Endodermal cell (in vitro differentiated cells): Measurements from ENCODE around the gene HIPK1. TPM values are rescaled to one million over a fixed set of nuclear protein-coding genes. Genes with fewer than 3 reads are reported as not detected.

Experiments
- DNase-seq: peaks from one replicate; pipeline ENCODE4 v3.0.0-alpha.2; 2017
- H3K27ac ChIP-seq: 2 replicates; pipeline ENCODE4 v1.5.1; 2013; ENCODE audit warnings: mild to moderate bottlenecking, low read depth, low read length, moderate library complexity
- H3K27me3 ChIP-seq: 2 replicates; pipeline ENCODE4 v1.6.1; 2013; ENCODE audit warnings: mild to moderate bottlenecking, low read length, moderate library complexity; ENCODE audit not compliant: insufficient read depth, control insufficient read depth, poor library complexity, severe bottlenecking
- H3K36me3 ChIP-seq: 2 replicates; pipeline ENCODE4 v1.7.0; 2013; ENCODE audit warnings: mild to moderate bottlenecking, low read length, moderate library complexity; ENCODE audit not compliant: control insufficient read depth, insufficient read depth
- H3K4me1 ChIP-seq: one replicate; pipeline ENCODE4 v1.7.0; 2013; ENCODE audit warnings: low read length; ENCODE audit not compliant: control insufficient read depth, insufficient read depth
- H3K4me3 ChIP-seq: 2 replicates; pipeline ENCODE4 v1.5.1; 2013; ENCODE audit warnings: mild to moderate bottlenecking, low read length, moderate library complexity
- H3K9ac ChIP-seq: 2 replicates; pipeline ENCODE4 v1.6.1; 2013; ENCODE audit warnings: mild to moderate bottlenecking, low read length, moderate library complexity; ENCODE audit not compliant: poor library complexity, severe bottlenecking; ENCODE audit errors: extremely low read depth
- H3K9me3 ChIP-seq: 2 replicates; pipeline ENCODE4 v1.6.1; 2013; ENCODE audit warnings: mild to moderate bottlenecking, low read length, moderate library complexity; ENCODE audit not compliant: control insufficient read depth
- H3K27ac Mint-ChIP-seq: 2 replicates; pipeline ENCODE4 v1.8.0; 2020; ENCODE audit warnings: mixed read lengths
- H3K27me3 Mint-ChIP-seq: 2 replicates; pipeline ENCODE4 v1.8.0; 2021; ENCODE audit warnings: mild to moderate bottlenecking, mixed read lengths; ENCODE audit not compliant: insufficient read depth
- H3K36me3 Mint-ChIP-seq: 2 replicates; pipeline ENCODE4 v1.8.0; 2020; ENCODE audit warnings: low read depth, mixed read lengths
- H3K4me1 Mint-ChIP-seq: 2 replicates; pipeline ENCODE4 v1.8.0; 2020; ENCODE audit warnings: mixed read lengths
- H3K4me3 Mint-ChIP-seq: 2 replicates; pipeline ENCODE4 v1.8.0; 2020; ENCODE audit warnings: mild to moderate bottlenecking, moderate library complexity, mixed read lengths
- H3K9me3 Mint-ChIP-seq: 2 replicates; pipeline ENCODE4 v1.8.0; 2020; ENCODE audit warnings: mild to moderate bottlenecking, mixed read lengths
- WGBS, 2 experiments: methylation state at CpG; one replicate each; pipeline versions ENCODE4 v1.1.5 to v1.1.7; 2013; ENCODE audit warnings: missing lambda C conversion rate in 2 of 2, mixed read lengths in 1 of 2; ENCODE audit not compliant: insufficient coverage in 1 of 2, insufficient read length in 1 of 2; 5-methylcytosine and 5-hydroxymethylcytosine counted together
- total RNA-seq, 2 donors: library from RNA; stranded (reverse); fragmentation: NEBNext Ultra II Directional in 1 of 2; extraction: Animal tissue kit (Norgen Biotek cat#: 25700) in 1 of 2; gene quantifications; 2 replicates in 1 of 2; 3 replicates in 1 of 2; pipeline ENCODE4 v1.2.1, GENCODE V29; 2021
- TF ChIP-seq, protein P1 (sequence below): fragments of 200-600 bp; sonication (generic); conservative IDR thresholded peaks from 2 replicates; pipeline ENCODE4 v1.5.0; 2021; ENCODE audit warnings: antibody characterized with exemption, mild to moderate bottlenecking

HIPK1 gene
- total RNA-seq, 2 donors from 2014 or later, result 71.4 to 79.2 TPM

GRCh38 chr1:113895961-113896360, 33.2 kb upstream of the HIPK1 start:
- Histone ChIP-seq H3K9me3 (no peaks in the 10 kb centered on the region), H3K36me3 (peaks cover 29% of the 10 kb centered on the region), H3K4me3 (no peak overlapping the region), H3K4me1 (no peaks in the 10 kb centered on the region), H3K9ac (no peak overlapping the region), H3K27me3 (no peaks in the 10 kb centered on the region), H3K27ac (no peak overlapping the region)
- no peak for DNase-seq
- WGBS, 2 experiments, result 88 to 95% methylated on average over 4 to 8 of the region's 8 CpGs
- Mint-ChIP-seq H3K9me3 (no peaks in the 10 kb centered on the region), H3K36me3 (peaks cover 29% of the 10 kb centered on the region), H3K4me3 (no peak overlapping the region), H3K27ac (no peak overlapping the region), H3K4me1 (no peaks in the 10 kb centered on the region), H3K27me3 (no peaks in the 10 kb centered on the region)
- TF ChIP-seq, protein P1, sequence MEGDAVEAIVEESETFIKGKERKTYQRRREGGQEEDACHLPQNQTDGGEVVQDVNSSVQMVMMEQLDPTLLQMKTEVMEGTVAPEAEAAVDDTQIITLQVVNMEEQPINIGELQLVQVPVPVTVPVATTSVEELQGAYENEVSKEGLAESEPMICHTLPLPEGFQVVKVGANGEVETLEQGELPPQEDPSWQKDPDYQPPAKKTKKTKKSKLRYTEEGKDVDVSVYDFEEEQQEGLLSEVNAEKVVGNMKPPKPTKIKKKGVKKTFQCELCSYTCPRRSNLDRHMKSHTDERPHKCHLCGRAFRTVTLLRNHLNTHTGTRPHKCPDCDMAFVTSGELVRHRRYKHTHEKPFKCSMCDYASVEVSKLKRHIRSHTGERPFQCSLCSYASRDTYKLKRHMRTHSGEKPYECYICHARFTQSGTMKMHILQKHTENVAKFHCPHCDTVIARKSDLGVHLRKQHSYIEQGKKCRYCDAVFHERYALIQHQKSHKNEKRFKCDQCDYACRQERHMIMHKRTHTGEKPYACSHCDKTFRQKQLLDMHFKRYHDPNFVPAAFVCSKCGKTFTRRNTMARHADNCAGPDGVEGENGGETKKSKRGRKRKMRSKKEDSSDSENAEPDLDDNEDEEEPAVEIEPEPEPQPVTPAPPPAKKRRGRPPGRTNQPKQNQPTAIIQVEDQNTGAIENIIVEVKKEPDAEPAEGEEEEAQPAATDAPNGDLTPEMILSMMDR, result no peak

- Mint-ChIP-seq H3K36me3 (peaks cover 29% of the 10 kb centered on the region), H3K4me3 (no peak overlapping the region), H3K4me1 (no peaks in the 10 kb centered on the region), H3K27me3 (no peaks in the 10 kb centered on the region), H3K27ac (no peak overlapping the region), H3K9me3 (no peaks in the 10 kb centered on the region)
- H3K36me3 ChIP-seq, result peaks cover 33% of the 10 kb centered on the region
- H3K9me3 ChIP-seq, result no peaks in the 10 kb centered on the region
- H3K27ac ChIP-seq, result no peak overlapping the region
- TF ChIP-seq, protein P1, result no peak
- H3K4me3 ChIP-seq, result no peak overlapping the region
- H3K4me1 ChIP-seq, result no peaks in the 10 kb centered on the region
- 81% methylated on average over 1 of the region's 1 CpG; no CpG with 5 or more reads in 1 of the 2 experiments for WGBS, 2 experiments
- H3K9ac ChIP-seq, result no peak overlapping the region
- H3K27me3 ChIP-seq, result no peaks in the 10 kb centered on the region
- no peak for DNase-seq
These were observed 30.8 kb upstream of the HIPK1 start for GRCh38 chr1:113898241-113898814.

DNA sequence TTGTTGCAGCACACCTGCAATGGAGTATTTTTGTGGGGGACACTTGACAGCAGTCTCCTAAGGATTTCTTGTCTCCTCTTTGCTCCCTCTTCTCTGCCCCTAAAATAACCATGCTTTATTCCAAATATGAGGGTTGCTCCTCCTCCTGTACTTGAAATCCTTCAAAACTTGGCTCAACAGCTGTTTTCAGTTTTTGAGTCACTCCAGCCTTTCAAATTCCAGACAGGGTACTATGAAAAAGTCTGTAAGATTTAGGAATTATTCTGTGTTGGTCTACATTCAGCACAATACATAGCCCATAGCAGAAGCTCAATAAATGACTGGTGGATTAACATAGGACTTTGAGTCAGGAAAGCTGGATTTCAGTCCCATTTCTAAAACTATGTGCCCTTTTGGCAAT, 30.0 kb upstream of the HIPK1 start:
- Mint-ChIP-seq H3K27me3 (no peaks in the 10 kb centered on the region), H3K27ac (no peak overlapping the region), H3K4me1 (peaks cover 3% of the 10 kb centered on the region), H3K9me3 (no peaks in the 10 kb centered on the region), H3K4me3 (no peak overlapping the region), H3K36me3 (peaks cover 29% of the 10 kb centered on the region)
- H3K27me3 ChIP-seq, result no peaks in the 10 kb centered on the region
- H3K4me3 ChIP-seq, result no peak overlapping the region
- no peak overlapping the region for H3K9ac ChIP-seq
- H3K4me1 ChIP-seq, result no peaks in the 10 kb centered on the region
- TF ChIP-seq, protein P1, result no peak
- DNase-seq, result no peak
- H3K9me3 ChIP-seq, result no peaks in the 10 kb centered on the region
- H3K36me3 ChIP-seq, result peaks cover 33% of the 10 kb centered on the region
- H3K27ac ChIP-seq, result no peak overlapping the region
